SW480 (cell line): ENCODE data around the gene ZSWIM2.
"Not testable (repeated sequence)": the region's sequence is repeated elsewhere in the genome, so short reads cannot be mapped to it uniquely, and the experiment has no call there.

Experiments
- DNase-seq: peaks from one replicate; pipeline ENCODE4 v3.0.0-alpha.2; 2016; ENCODE audit warnings: low spot score

ZSWIM2 gene, protein sequence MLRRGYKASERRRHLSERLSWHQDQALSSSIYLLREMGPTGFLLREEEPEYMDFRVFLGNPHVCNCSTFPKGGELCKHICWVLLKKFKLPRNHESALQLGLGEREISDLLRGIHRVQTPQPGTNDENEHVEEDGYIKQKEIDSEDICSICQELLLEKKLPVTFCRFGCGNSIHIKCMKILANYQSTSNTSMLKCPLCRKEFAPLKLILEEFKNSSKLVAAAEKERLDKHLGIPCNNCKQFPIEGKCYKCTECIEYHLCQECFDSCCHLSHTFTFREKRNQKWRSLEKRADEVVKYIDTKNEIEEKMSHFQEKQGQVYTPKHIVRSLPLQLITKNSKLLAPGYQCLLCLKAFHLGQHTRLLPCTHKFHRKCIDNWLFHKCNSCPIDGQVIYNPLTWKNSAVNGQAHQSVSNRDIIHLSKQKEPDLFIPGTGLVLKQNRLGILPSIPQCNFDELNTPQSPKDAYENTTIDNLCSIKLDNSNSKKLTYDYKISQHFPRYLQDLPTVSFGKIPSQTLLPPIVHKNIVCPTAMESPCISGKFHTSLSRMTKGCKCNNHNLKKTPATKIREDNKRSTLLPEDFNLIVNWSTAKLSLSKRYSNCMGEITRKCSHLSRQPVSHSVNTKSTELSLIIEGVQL

GRCh38 chr2:186848873-186849578, at the start of gene ZSWIM2:
Gene ZSWIM2, minus strand, starts transcription at chr2:186849170. Its CDS starts 40 bp downstream, at chr2:186849130.
- DNase-seq = no peak

DNA sequence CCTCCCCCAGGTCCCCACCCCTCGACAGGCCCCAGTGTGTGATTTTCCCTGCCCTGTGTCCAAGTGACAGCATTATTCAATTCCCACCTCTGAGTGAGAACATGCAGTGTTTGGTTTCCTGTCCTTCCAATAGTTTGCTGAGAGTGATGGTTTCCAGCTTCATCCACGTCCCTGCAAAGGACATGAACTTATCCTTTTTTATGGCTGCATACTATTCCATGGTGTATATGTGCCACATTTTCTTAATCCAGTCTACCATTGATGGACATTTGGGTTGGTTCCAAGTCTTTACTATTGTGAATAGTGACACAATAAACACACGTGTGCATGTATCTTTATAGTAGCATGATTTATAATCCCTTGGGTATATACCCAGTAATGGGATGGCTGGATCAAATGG, 47.2 kb upstream of the ZSWIM2 start:
- not testable (repeated sequence) for DNase-seq

DNA sequence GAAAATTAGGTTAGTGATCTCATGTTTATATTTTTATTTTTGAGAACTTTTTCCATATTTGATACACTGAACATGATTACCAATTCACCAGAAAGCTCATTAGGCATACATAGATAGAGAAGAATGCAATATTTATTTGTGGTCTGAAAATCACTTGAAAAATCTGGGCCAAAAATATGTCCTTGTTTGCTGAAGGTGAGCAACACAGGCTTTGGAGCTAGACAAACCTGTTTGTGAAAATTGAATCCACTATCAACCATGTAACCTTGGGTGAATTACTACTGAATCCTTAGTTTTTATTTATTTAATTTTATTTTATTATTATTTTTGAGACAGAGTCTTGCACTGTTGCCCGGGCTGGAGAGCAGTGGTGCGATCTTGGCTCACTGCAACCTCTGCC, 46.5 kb upstream of the ZSWIM2 start:
- no peak for DNase-seq

DNA sequence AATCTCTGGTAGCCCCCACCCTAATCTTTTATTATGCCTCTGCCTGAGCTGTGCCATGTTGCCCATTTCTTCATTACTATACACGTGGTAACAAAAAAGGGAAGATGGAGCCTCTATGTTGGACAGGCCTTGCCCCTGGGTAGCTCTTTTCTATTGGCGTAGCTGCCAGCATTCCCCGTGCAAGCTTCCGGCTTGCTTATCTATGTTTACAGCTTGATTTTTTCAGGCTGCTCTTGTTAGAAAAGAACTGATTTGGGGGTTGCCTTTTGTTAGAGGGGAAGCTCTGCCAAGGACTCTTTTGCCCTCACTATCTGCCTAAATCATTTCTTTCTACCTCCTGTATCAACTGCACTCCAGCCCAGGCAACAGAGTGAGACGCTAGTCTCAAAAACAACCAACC, 45.5 kb upstream of the ZSWIM2 start:
- DNase-seq = no peak

DNA sequence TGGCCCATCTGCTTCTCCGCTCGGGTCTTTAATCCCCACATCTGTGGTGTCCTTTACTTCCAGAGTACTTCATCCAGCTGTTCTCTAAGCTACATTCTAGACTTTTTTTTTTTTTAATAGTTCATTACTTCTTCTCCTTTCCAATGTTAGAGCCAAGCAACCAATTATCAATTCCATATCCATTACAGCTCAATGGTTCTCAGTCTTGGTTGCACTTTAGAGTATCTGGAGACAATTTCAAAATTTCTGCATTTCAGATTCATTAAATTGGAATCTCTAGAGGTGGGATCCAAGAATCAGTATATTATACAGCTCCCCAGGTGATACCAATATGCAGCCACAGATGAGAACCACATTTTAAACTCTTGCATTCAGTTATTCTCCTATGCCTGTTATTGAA, 43.9 kb upstream of the ZSWIM2 start:
- DNase-seq = no peak

GRCh38 chr2:186891185-186891621, 42.2 kb upstream of the ZSWIM2 start:
- DNase-seq = no peak

DNA sequence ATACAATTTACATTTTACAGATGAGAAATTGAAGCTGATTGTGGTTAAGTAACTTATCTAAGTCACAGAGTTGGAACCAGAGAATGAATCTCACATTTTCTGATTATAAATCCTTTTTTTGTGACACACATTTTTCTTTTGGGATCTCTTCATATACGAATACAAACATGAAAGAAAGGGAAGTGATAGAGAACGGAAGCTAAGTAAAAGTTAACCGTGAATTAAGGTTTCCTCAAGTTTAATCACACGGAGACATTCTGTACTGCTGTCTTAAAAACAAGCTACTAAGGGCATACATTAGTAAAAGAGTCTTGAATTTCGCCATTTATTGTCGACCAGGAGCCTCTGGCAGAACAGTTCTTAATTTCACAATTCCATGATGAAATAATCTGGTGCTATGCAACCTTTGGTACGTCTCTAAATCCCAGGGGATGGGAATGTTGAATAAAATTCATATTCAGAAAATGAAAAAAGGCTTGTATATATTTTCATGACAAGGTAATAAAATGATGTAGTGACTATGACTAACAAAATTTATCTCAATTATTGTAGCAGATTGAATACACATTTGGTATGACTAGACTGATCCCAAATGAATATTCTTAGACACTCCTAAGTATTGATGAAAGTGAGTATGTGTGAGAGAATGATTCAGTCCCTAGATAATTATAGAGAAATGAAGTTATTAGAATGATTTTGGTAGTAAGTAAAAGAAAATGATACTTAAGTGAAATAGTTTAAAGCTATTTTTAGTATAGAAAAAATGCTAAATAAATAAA, 40.3 kb upstream of the ZSWIM2 start:
- no peak for DNase-seq

GRCh38 chr2:186887107-186888090, 38.4 kb upstream of the ZSWIM2 start:
- DNase-seq = no peak

DNA sequence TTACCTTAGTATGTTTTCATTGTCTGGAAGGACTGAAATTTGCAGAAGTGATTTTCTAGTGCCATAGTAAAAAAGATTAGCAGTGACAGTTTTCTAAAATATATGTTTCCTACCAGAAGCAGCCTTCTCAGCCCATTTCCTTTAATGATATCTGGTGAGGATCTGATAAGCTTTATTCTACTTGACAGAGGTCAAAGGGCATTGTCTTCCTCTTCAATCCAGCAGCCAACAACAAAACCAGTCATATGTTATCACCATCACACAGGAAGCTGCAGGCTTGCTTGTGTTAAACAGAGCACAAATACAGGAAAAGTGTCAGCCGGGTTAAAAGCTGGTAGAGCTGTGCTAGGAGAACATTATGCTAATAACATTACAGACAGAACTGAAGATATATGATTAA, 35.6 kb upstream of the ZSWIM2 start:
- no peak for DNase-seq

DNA sequence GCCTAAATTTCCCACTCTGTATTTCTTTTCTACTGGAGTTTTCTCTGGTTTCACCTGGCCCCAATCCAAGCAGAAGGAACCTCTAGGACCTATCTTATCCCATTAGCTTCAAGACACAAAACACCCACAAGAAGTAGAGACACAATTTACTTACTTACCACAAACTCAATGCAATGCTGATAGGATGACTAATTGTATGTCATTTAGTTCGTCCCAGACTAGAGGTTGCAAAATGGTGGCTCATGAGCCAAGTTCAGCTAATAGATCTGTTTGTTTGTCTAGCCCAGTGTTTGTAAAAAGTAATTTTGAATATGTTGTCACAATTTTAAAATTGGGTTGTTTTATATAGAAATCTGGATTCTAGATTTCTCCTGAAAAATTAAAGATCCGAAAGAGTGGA, 34.7 kb upstream of the ZSWIM2 start:
- DNase-seq = no peak

- DNase-seq = no peak
These were observed 33.6 kb upstream of the ZSWIM2 start for GRCh38 chr2:186882511-186883071.

DNA sequence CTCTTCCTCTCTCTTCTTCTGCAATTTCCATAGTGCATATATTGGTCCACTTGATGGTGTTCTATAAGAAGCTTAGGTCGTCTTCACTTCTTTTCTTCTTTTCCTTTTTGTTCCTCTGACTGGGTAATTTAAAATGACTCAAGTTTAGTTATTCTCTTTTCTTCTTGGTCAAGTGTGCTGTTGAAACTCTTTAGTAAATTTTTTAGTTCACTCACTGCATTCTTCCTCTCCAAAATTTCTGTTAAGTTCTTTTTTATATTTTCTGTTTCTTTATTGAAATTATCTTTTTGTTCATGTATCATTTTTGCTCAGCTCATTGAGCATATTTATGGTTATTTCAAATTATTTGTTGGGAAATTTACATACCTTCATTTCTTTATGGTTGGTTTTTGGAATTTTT, 32.7 kb upstream of the ZSWIM2 start:
- DNase-seq = no peak

DNA sequence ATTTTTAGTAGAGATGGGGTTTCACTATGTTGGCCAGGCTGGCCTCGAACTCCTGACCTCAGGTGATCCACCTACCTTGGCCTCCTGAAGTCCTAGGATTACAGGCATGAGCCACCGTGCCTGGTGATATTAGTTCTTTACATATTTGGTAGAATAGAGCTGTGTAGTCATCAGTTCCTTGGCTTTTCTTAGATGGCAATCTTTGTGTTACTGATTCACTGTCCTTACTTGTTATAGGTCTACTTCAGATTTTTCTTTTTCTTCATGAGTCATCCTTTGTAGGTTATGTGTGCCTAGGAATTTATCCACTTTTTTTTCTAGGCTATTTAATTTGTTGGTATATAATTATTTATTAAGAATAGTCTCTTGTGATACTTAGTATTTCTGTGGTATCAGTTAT, 30.3 kb upstream of the ZSWIM2 start:
- no peak for DNase-seq

DNA sequence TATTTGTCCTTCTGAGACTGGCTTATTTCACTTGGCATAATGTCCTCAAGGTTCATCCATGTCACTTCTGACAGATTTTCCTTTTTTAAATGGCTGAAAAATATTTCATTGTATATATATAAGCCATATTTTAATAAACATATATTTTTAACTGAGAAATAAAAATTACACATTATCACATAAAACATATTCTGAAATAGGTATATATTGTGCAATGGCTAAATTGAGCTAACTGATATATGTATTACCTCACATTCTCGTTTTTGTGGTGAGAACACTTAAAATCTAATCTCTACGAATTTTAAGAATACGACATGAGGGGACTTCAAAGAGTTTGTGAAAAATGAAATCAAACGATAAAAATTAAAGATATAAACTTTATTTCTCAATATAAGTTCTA, 25.7 kb upstream of the ZSWIM2 start:
- no peak for DNase-seq

GRCh38 chr2:186871881-186872280, 22.9 kb upstream of the ZSWIM2 start:
- no peak for DNase-seq

DNA sequence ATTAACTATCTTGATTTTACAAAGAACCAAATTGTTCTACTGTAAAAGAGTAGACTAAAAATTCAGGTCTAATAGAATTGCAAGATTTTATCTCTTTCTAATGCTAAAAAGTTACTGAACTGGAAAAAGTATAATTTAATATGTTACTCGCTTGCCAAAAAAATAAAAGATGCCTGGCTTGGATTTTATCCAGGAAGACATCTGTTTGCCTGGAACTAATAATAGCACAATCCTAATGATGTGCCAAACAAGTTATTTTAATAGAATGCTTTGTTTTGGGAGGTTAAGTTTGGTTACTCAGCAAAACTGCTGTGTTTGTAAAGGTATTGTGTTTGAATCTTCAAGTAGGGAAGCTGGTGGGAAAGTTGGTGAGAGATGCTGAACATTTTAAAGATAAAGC, 19.4 kb upstream of the ZSWIM2 start:
- DNase-seq = no peak

- peak; percentile 20 for DNase-seq
These were observed 14.1 kb upstream of the ZSWIM2 start for GRCh38 chr2:186862869-186863709.

DNA sequence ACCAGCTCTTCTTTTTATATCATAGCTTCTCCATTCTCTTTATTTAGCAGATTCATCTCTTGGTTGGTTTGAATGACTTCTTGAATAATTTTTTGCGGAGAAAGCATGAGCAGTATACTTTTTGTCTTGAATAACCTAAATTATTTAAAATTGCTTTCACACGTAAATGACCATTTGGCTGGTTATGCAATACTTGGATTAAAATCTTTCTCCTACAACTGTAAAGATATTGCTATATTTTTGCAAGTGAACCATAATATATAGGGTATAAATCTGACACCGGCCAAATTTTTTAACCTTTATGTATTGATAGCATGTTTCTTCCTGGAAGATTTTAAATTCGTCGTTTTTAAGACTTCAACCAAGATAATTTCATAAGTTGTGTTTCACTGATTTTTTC, 6.2 kb upstream of the ZSWIM2 start:
- DNase-seq = no peak

- no peak for DNase-seq
These were observed 5.0 kb upstream of the ZSWIM2 start for GRCh38 chr2:186853951-186854350.

DNA sequence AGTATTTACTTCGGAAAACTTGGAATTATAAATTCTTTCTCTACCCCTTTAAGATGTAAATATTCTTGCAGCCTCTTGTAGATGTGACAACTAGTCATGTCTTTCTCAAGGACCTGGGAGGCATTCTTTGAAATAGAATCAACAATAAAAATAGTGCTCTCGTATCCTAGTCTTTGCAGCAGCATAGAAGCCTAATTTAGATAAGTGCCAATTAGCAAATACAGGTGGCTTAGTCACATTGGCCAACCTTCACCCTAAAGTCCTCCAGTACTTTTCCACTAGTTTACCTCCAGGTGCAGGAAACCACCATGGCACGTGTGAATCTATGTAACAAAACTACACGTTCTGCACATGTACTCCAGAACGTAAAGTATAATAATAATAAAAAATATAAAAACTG, 3.5 kb upstream of the ZSWIM2 start:
- DNase-seq = no peak
